Medulla oblongata (tissue), 1 donor: Measurements from ENCODE around the gene MYT1.
A peak's percentile ranks its signal among the peaks of the same experiment; 100 is the strongest.

Experiments used
- DNase-seq: peaks from one replicate; pipeline ENCODE4 v3.0.0-alpha.2; 2015; ENCODE audit errors: extremely low spot score

Gene MYT1

DNA sequence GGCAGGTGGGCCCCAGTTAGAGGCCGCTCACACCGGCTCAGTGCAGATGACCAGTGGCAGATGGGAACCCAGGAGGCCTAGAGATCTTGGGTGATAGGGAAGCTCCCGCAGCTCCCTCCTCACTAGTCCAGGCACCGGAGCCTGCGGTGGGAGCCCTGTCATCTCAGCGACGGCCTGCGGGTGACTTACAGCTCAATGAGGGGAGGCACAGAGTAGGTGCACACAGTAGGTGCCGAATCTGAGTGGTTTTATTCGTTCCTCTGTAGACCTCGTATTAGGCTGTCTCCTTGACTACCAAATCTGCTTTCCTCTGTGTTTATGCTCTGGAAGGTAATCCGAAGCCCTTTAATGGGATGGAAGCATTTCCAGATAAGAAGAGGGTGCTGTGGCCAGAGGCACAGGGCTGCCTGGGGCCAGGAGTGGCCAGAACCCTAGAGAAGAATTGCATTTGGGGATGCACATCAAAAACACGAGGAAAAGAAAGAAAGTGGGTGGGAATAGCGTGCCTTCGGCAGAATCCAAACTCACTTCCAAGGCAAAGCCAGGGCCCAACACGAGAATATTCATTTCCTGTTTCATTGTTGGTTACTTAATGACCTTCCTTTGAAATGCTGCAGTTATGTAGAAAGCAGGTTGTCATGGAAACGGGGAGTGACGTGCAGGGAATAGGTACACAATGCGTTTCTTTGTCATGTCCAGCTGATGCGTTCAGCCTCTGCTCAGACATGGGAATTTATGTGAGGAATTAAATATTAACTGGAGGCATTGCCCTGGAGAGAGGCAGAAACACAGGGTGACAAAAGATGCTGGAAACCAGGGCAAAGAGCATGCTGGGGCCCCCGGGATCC, 24.7 kb downstream of the MYT1 start:
- DNase-seq, result peak; percentile 44

DNA sequence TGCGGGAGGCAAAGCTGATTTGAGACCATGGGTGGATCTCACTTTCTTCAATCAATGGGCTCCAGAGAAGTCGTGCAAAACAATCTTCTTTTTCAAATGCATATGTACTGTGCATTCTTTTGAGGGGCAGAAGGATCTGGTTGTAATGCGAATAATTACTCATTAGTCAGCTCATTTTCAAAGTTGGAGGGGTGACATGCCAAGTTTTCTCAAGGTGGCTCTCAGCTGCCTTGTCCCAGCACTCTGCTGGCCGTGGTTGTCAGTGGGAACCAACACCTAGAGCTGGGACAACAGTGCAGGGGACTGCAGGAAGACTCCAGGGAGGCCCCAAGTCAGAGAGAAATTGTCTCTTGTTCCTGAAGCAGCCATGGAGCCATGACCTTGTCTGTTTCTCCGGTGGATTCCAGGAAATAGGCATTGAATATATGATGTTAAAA, 25.3 kb downstream of the MYT1 start:
- no peak for DNase-seq

DNA sequence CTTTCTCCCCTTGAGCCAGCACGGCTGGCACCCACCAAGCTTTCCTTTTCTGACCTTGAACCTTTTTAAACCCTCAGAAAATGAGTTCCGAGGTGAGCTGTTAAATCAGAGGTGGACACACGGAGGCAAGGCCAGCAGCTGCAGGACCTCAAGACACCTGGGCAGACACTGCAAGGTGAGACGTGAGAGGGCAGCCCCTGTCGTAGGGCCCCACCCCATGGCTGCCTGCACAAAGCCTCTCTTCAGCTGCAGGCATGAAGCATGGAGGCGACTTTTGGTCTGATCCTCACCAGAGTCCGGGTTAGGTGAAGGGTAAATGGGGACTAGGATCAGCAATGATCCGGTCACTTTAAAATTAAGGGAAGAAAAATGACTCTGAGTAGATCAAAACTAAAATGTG, 25.7 kb downstream of the MYT1 start:
- DNase-seq, result no peak

DNA sequence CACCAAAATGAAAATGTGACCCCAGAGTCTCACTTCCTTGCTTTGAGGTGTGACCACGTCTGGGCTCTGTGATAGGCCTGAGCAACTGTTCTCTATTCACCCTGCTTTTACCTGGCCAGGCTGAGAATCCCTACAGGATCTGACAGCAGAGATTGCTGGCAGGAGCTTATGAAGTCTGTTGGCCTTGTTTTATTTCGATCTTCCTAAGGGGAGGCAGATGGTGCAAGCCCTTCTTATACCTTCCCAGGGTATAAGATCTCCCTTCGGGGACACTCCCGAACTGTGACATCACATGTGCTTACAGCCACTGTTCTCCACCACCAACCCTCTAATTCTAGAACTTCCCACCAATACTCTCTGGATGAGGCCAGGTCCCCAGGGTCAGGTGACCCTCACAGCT, 26.8 kb downstream of the MYT1 start:
- no peak for DNase-seq

DNA sequence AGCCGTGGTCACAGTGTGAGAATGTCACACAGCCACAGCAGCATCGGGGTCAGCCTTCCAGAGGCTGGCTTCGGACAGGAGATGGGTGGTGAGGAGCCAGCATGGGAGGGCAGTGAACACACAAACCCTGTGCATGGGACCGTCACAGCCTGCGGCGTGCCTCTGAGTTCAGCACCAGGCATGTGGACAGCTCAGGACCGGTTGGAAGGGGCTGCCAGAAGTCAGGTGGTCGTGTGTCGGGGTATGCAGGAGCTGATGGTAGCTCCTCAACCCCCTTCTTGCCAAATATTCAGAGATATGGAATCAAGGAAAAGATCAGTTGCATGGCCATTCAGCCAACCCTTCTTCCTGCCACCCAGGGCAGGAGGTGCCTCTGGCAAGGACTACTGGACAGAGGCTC, 28.2 kb downstream of the MYT1 start:
- no peak for DNase-seq

DNA sequence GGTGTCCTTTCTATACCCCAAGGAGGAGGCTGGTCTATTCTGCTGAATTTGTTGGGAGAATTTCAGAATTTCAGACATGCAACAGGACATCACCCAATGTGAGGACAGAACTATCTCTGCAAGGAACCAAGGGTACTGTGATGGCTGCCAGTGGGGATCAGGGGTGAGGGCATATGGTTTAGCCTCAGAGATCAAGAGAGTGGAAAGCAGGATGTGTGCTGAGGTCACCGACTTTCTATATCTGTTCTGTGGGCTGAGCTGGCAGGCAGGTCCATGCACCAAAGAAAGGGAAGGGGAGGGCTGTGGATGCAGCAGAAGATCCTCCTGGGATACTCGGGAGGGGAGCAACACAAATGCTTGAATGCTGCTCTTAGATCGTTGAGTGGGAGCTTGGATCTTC, 28.8 kb downstream of the MYT1 start:
- no peak for DNase-seq

DNA sequence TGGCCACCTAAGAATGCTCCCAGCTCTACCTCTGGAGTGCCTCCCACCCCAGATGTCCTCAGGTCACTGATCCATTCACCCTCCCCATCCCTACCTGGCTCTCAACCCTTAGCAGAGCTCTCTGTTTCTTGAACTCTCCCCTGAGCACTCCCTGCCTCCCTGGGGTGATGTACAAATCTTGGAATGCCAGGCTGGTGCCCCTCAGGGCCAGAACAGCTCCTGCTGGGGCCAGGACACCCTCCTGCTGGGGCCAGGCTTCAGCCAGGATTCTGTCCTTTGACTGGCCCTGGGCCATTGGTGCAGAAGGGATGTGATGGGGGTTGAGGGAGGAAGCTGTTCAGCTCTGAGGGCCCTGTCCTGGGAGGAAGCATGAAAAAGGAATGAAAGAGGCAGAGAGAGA, 30.0 kb downstream of the MYT1 start:
- DNase-seq, result no peak

DNA sequence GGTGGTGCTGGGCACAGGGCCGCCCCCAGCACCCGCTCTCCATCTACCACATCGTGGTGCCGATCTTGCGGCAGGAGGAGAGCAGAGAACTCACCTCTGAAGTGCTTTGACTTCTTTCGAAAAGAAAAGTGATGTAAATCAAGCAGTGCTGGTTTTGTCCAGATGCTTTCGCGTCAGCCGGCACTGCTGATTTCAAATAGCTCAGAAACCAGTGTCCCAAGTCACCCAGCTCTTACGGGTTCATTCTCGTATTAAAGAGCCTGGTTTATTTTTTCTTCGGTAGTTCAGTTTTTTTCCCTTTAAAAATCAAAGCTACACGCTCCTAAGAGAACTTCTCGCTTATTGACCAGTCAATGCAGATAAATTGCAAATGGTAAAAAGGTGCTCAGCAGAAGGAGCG, 32.1 kb downstream of the MYT1 start:
- no peak for DNase-seq

DNA sequence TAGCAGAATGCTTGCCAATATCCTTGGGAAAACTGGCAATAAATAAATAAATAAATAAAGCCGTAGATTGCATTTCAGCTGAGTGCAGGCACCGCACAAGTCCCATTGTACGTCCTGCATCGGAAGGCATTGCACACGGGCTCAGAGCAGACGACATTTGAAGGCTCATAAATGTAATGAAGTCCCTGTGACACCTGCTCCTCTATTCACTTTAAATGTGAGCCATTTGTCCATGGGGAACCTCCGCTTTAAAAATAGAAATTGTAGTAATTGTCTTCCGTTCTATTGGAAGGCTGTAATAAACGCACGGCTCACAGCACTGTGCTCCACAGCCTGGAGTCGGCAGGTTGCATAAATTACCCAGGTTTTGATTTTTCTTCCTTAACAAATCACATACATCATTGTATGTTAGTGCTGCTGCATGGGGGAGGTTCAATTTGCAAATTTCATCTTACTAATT, 32.6 kb downstream of the MYT1 start:
- DNase-seq, result no peak

DNA sequence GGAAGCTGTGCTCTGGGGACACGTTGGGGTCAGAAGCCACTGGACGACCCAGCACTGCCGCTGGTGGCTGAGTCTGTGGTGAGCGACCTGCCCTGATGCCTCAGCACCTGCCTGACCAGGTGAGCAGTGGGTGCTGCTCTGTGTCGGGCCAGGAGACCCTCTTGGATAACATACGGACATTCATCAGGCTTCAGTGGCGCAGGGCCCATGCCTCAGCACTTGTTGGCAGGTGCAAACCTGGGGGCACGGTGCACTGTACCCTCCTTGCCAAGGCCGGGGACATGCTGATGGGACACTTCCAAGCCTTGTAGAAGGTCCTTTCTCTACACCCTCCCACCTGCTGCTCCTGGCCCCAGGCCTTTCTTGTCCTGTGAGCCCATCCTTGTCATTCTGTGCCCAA, 34.1 kb downstream of the MYT1 start:
- no peak for DNase-seq

DNA sequence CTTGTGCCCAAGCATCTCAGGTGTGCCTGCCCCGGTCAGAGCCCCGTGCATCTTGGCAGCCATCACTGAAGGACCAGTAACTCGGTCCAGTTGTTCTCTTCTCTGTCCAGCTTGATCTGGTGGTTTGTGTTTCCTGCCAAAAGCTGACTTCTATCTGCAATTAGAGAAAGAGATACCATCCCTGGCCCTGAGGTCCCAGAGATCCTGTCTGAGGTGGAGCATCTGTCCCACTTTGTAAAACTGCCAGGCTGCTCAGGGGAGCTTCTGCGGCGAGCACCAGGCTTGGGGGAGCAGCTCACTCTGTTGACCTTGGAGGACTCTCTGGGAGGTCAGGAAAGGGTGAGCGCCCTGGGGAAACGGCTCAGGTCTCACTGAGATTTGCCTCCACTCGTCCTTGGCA, 35.1 kb downstream of the MYT1 start:
- DNase-seq, result no peak

DNA sequence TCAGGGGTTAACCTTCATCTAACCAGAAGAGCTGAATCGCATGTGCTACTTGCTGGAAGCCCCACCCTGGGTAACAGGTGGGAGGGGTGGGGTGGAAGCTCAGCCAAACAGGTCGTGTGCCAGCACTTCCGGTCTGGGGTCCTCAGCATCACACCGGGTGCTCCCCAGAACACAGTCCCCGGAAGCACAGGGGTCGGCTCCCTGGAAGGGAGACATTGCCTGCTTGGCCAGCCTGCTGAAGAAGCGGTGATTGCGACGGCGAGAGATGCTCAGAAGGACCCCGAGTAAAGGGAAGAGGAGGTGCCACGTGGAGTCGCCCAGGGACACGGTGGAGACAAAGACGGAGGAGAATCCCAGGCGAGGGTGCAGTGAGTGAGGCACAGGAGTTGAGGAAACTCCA, 36.5 kb downstream of the MYT1 start:
- DNase-seq, result no peak

DNA sequence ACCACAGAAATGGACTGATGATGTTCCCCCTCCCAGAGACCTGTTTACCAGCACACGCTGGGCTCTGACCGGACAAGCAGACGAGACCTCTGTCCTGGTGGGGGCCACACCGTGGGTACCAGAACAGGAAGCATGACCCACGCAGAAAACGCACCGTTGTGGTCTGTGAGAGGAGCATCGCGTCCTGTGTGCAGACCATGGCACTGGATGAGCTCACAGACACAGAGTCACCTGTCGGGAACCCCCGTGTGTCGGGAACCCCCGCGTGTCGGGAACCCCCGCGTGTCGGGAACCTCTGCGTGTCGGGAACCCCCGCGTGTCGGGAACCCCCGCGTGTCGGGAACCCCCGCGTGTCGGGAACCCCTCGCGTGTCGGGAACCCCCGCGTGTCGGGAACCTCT, 37.4 kb downstream of the MYT1 start:
- no peak for DNase-seq

DNA sequence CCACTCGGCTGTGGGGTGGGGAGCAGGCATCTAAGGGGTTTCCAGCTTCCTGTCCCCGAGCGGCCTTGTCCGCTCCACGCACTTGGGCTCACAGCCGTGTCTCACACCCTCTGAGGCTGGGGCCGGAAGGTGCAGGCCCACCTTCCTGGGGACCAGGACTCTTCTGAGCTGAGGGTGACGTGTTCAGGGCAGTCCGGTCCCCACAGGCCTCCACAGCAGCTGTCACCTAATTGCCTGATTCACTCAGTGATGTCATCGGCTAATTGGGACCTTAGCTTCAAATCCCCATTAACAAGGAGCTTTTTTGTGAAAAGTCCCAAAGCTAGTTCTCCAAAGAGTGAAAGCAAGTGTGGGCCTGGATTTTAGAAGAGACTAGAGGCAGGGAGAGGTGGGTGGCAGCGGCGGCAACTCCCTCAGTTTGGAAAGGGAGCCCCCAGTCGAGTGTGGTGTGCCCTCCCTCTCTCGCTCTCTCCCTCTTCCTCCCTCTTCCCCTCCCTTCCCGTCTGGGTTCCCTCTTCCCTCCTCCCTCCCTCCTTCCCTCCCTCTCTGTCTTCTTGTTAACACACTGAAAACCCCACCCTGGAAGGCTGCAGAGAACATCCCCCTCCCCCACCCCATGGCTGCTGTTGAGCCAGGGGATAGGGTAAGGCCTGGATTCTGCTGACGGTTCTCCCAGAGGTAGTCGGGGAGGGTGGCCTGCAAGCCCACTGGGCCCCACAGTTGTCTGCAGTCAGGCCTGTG, 39.0 kb downstream of the MYT1 start:
- no peak for DNase-seq

DNA sequence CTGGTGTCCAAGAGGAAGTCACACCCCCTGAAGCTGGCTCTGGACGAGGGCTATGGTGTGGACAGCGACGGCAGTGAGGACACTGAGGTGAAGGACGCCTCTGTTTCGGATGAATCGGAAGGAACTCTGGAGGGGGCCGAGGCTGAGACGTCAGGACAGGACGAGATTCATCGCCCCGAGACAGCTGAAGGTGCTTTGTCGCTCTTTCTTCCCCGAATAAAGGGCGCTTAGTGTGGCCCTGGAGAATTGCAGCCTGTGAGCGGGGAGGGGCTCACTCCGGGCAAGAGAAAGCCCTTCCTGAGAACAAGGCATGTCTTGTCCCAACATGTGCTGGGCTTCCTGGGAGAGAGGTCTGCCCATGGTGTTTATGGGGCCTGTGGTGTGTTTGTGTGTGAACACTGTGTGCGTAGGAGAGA, 41.4 kb downstream of the MYT1 start:
- peak; percentile 72 for DNase-seq

DNA sequence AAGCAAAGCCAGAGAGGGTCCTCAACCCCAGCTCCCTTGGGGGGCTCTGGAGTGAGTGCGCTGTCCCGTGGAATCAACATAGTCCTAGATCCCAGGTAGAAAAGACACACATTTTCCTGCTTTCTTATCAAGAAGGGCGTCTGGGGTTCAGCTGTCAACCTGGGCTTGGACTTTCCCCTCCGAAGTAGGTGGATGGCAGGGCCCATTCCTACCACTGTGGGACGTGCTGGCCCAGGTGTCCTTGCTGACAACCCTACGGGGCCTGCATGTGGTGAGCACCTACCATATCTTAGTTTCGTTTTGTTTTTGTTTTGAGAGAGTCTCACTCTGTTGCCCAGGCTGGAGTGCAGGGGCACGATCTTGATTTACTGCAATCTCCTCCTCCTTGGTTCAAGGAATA, 42.4 kb downstream of the MYT1 start:
- no peak for DNase-seq

DNA sequence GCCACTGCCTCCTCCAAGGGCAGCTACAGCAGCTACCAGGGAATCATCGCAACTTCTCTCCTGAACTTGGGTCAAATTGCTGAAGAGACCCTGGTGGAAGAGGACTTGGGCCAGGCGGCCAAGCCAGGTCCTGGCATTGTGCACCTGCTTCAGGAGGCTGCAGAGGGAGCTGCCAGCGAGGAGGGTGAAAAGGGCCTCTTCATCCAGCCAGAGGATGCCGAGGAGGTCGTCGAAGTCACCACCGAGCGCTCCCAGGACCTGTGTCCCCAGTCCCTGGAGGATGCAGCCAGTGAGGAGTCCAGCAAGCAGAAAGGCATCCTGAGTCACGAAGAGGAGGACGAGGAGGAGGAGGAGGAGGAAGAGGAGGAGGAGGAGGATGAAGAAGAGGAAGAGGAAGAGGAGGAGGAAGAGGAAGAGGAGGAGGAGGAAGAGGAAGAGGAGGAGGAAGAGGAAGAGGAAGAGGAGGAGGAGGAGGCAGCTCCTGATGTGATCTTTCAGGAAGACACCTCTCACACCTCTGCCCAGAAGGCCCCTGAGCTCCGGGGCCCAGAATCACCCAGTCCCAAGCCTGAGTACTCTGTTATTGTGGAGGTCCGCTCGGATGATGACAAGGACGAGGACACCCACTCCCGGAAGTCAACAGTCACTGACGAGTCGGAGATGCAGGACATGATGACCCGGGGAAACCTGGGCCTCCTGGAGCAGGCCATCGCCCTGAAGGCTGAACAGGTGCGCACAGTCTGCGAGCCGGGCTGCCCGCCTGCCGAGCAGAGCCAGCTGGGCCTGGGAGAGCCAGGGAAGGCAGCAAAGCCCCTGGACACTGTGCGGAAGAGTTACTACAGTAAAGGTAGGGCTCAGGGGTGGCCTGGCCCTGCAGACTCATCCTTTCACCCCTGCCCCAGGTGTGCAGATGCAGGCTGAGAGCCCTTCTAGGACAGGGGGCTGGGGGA, 43.7 kb downstream of the MYT1 start:
- no peak for DNase-seq

DNA sequence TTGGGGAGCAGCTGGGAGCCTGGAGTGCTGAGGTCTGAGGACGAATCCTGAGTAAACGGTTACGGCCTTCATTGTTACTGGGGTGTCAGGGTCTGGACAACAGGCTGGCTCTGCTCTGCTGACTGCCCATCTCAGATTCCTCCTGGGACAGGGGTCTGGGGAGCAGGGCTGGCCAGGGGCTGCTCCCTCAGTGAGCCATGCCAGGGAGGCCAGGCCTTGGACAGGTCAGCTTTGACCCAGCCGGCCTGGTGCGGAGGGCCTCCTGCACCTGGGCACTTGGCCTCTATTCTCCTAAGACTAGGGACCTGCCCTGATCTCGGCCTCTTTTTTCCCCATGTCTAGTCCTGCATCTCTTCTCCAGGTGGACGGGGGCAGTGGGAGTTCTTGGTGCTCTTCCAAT, 44.9 kb downstream of the MYT1 start:
- no peak for DNase-seq

DNA sequence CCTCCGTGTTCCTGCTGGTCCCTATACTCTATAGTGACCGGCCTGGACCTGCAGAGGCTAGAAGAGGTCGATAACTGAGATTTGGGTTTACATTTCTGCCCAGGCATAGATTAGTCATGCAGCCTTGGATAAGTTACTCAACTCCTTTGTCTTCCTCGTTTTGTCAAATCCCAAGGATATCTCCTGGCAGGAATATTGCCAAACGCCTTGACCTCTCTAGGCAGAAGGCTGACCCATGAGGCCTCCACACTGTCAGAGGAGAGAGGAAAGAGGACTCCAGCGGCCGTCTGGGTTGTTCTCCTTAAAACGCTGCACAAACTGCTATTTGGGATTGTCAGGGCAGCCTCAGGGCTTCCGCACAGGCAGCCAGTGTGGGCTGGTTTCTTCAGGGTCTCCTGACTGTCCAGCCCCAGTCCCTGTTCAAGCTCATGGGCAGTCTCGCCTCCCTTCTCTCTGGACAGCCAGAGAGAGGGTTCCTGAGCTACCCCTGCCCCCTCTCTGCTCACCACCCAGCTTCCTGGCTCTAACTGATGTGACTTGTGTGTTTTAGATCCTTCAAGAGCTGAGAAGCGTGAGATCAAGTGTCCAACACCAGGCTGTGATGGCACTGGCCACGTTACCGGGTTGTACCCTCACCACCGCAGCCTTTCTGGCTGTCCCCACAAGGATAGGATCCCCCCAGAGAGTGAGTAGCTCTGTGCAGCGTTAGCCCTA, 46.6 kb downstream of the MYT1 start:
- no peak for DNase-seq

DNA sequence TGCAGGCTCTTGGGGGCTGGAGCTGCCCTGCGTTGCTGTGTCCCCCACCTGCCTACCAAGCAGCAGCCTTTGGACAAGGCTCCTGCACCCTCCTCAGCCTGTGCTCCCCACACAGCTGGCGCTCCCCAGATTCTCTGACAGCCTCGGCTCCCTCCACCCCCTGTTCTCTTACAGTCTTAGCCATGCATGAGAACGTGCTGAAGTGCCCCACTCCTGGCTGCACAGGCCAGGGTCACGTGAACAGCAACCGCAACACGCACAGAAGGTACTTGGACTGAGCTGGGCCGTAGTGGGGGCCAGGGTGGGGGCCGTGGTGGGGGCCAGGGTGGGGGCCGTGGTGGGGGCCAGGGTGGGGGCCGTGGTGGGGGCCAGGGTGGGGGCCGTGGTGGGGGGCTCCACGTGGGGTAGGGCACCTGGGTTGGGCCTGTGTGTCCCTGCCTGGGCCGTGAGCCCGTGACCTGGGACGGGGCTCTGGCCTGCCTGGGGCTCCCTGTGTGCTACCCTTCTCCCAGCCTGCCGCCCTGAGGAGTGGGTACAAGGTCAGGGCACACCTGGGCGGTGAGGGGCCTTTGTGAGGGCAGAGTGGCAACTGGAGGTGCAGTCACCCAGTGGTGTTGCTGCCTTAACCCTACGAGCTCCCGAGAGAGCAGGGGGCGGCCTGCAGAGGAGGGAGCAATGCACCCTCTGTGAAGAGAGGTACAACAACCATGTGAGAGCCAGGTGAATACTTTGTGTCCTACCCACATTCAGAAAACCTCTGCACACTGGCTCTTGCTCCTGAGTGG, 47.8 kb downstream of the MYT1 start:
- DNase-seq, result no peak

DNA sequence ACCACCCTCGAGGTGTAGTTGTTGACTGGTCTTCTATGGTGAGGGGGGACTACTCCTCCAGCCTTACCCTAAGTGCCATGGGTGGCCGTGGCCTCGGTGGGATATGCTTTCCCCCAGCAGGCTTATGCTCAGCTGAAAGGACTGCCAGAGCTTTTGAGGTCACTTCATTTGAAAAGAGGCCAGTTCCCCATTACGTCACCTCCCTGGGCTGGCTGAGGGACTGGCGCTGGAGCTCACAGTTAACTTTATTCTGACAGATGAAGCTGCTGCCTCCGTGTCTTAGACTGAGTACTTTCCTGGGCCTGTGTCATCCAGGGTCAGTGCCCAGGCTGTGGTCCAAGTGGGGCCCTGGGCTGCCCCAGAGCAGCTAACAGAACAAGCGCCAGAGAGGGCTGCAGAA, 48.5 kb downstream of the MYT1 start:
- peak; percentile 52 for DNase-seq
